Dermis lymphatic vessel endothelial cell (primary cell): Measurements from ENCODE around the gene FAM83F. TPM values are rescaled to one million over a fixed set of nuclear protein-coding genes. Genes with fewer than 3 reads are reported as not detected.

Experiments used
- total RNA-seq: library from RNA; depleted of rRNA; stranded (reverse); fragments of >200 nt; gene quantifications from 2 replicates; pipeline ENCODE4 v1.2.1, GENCODE V29; 2014

The FAM83F gene
- not detected in 2 replicates for total RNA-seq

DNA sequence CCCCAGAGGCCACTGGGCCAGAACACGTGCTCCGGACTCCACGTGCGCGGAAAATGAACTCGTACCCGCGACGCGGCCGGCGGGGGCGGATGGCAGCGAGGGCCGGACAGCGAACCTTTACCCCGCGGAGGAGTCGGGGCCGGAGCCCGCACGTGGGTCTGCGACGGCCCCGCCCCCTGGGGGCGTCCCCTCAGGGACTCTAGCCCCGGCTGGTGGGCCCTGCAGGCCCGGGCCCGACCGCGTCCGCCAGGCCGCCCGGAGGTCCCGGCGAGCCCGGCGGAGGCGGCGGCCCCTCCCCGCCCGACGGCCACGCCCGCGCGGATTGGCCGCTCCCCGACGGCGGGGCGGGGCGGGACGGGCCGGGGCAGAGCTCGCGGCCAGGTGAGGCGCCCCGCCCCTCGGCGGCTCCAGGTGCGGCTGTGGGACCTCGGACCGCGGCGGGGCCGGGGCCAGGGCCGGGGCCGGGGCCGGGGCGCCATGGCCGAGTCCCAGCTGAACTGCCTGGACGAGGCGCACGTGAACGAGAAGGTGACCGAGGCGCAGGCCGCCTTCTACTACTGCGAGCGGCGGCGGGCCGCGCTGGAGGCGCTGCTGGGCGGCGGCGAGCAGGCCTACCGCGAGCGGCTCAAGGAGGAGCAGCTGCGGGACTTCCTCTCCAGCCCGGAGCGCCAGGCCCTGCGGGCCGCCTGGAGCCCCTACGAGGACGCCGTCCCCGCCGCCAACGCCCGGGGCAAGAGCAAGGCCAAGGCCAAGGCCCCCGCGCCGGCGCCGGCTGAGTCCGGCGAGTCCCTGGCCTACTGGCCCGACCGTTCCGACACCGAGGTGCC is at the start of gene FAM83F:
FAM83F (plus strand) TSS at position 389 of the 827 bp plus-strand sequence; CDS start at position 478, 89 bp downstream.

GRCh38 chr22:39959640-39960447 is 34.9 kb upstream of the FAM83F start, which contains the start of gene TMA7B:
TMA7B (plus strand) TSS chr22:39960397; CDS start chr22:39964375, 3,978 bp downstream.

Other genes with a start within 250 kb of the FAM83F start
- not detected in 2 replicates for gene ENTHD1, start 101.2 kb upstream of the FAM83F start, total RNA-seq
- gene GRAP2, start 93.9 kb upstream of the FAM83F start, total RNA-seq = not detected in 2 replicates
- gene TMA7B, start 34.6 kb upstream of the FAM83F start, total RNA-seq = not detected in 2 replicates
- gene TNRC6B, start 183.0 kb downstream of the FAM83F start, total RNA-seq = 18.9 and 23.4 TPM in 2 replicates